ENCODE results near the gene AQP6. TPM values are rescaled to one million over a fixed set of nuclear protein-coding genes. Genes with fewer than 3 reads are reported as not detected.

AQP6 gene
- total RNA-seq, 1 experiment from 2014 or later, result 0.31 TPM

DNA sequence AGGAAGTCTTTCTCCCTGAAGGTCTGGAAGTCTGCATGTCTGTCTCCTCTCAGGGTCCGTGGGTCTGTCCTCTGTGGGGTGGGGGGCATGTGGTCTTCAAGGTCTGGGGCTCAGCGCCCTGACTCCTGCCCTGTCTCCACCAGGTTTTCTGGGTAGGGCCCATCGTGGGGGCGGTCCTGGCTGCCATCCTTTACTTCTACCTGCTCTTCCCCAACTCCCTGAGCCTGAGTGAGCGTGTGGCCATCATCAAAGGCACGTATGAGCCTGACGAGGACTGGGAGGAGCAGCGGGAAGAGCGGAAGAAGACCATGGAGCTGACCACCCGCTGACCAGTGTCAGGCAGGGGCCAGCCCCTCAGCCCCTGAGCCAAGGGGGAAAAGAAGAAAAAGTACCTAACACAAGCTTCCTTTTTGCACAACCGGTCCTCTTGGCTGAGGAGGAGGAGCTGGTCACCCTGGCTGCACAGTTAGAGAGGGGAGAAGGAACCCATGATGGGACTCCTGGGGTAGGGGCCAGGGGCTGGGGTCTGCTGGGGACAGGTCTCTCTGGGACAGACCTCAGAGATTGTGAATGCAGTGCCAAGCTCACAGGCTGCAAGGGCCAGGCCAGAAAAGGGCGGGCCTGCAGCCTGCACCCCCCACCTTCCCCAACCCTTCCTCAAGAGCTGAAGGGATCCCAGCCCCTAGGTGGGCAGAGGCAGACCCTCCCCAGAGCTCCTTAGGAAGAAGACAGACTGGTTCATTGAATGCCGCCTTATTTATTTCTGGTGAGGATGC lies 7.7 kb upstream of the AQP6 start:
- TF ChIP-seq, protein P1, sequence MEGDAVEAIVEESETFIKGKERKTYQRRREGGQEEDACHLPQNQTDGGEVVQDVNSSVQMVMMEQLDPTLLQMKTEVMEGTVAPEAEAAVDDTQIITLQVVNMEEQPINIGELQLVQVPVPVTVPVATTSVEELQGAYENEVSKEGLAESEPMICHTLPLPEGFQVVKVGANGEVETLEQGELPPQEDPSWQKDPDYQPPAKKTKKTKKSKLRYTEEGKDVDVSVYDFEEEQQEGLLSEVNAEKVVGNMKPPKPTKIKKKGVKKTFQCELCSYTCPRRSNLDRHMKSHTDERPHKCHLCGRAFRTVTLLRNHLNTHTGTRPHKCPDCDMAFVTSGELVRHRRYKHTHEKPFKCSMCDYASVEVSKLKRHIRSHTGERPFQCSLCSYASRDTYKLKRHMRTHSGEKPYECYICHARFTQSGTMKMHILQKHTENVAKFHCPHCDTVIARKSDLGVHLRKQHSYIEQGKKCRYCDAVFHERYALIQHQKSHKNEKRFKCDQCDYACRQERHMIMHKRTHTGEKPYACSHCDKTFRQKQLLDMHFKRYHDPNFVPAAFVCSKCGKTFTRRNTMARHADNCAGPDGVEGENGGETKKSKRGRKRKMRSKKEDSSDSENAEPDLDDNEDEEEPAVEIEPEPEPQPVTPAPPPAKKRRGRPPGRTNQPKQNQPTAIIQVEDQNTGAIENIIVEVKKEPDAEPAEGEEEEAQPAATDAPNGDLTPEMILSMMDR (IDR thresholded peaks at IDR 0.05), result no peak
- TF ChIP-seq, protein P2, sequence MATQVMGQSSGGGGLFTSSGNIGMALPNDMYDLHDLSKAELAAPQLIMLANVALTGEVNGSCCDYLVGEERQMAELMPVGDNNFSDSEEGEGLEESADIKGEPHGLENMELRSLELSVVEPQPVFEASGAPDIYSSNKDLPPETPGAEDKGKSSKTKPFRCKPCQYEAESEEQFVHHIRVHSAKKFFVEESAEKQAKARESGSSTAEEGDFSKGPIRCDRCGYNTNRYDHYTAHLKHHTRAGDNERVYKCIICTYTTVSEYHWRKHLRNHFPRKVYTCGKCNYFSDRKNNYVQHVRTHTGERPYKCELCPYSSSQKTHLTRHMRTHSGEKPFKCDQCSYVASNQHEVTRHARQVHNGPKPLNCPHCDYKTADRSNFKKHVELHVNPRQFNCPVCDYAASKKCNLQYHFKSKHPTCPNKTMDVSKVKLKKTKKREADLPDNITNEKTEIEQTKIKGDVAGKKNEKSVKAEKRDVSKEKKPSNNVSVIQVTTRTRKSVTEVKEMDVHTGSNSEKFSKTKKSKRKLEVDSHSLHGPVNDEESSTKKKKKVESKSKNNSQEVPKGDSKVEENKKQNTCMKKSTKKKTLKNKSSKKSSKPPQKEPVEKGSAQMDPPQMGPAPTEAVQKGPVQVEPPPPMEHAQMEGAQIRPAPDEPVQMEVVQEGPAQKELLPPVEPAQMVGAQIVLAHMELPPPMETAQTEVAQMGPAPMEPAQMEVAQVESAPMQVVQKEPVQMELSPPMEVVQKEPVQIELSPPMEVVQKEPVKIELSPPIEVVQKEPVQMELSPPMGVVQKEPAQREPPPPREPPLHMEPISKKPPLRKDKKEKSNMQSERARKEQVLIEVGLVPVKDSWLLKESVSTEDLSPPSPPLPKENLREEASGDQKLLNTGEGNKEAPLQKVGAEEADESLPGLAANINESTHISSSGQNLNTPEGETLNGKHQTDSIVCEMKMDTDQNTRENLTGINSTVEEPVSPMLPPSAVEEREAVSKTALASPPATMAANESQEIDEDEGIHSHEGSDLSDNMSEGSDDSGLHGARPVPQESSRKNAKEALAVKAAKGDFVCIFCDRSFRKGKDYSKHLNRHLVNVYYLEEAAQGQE (IDR thresholded peaks at IDR 0.05; ENCODE audit: insufficient read depth in 1 of 2, low read depth in 2 of 2, low read length in 1 of 2), result no peak
- no peak for TF ChIP-seq SIN3A (IDR thresholded peaks at IDR 0.05; ENCODE audit: borderline replicate concordance, insufficient read depth, low read depth, low read length)
- no peak for TF ChIP-seq TCF7L2 (IDR thresholded peaks at IDR 0.05; ENCODE audit: low read depth, low read length)
- no peak for TF ChIP-seq POLR2AphosphoS5 (IDR thresholded peaks at IDR 0.05; ENCODE audit: low read depth, low read length)
- Histone ChIP-seq H3K9me3 (ENCODE audit: control insufficient read depth, insufficient read depth, low read depth, low read length) (no peaks in the 10 kb centered on the region), H3K4me3 (ENCODE audit: low read depth in 2 of 2, low read length in 2 of 2) (no peak overlapping the region), H3K27me3 (ENCODE audit: control insufficient read depth, insufficient read depth, low read length) (no peaks in the 10 kb centered on the region), H3K27ac (ENCODE audit: low read length) (no peak overlapping the region), H3K36me3 (ENCODE audit: control insufficient read depth, insufficient read depth, low read length) (no peaks in the 10 kb centered on the region), H3K4me1 (ENCODE audit: control insufficient read depth, insufficient read depth, low read length) (peaks cover 23% of the 10 kb centered on the region)
- intact Hi-C loops (cut with micrococcal nuclease; ENCODE audit: unreplicated experiment), result loop anchor here (5.0 kb wide), 1 partner anchor 92 kb away; the partner anchor contains the start of gene ASIC1
- ChIA-PET POLR2A (no interaction called here), CTCF (interaction anchor here (0.5 kb wide), 1 partner anchor 125 kb away, joined by 6 read pairs; no protein-coding TSS in a partner anchor)
- no peak for DNase-seq (ENCODE audit: low read depth, low spot score)
- no TSS peak for BruUV-seq (replicated peaks)
- in situ Hi-C loops (cut with HindIII; ENCODE audit: low pct_unique_long_range_greater_than_20kb, low sequenced_read_pairs), result no loop called here
- no peak for ATAC-seq

DNA sequence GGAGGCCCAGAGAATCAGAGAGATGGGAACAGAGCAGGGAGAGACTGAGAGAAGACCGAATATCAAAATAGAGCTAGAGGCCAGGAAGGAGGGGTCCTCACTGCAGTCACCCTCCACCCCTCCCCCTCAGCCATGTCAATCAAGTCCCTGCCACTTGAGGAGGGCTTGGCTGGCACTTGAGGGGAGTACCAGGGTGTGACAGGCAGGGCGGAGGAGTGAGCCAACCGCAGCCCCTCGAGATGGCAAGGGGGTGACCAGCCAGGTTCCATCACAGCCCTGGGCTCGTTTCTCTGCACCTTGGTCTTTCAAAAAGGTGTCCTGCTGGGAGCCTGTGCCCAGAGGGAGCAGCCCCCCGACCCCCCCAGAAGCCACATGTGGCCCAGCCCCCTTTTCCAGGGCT lies 6.9 kb upstream of the AQP6 start:
- CTCF ChIA-PET, result interaction anchor here (0.5 to 2.8 kb wide), 8 partner anchors 20 to 145 kb away, joined by 3 to 30 read pairs (median 8); no protein-coding TSS in a partner anchor
- H3K4me3 ChIP-seq (ENCODE audit: low read depth in 2 of 2, low read length in 2 of 2), result no peak overlapping the region
- in situ Hi-C loops (cut with HindIII; ENCODE audit: low pct_unique_long_range_greater_than_20kb, low sequenced_read_pairs), result no loop called here
- H3K27ac ChIP-seq (ENCODE audit: low read length), result peak overlapping the region; percentile 71; the same call in 1 of the 2 replicates
- H3K36me3 ChIP-seq (ENCODE audit: control insufficient read depth, insufficient read depth, low read length), result no peaks in the 10 kb centered on the region
- DNase-seq (ENCODE audit: low read depth, low spot score), result no peak
- no peaks in the 10 kb centered on the region for H3K9me3 ChIP-seq (ENCODE audit: control insufficient read depth, insufficient read depth, low read depth, low read length)
- peaks cover 15% of the 10 kb centered on the region for H3K4me1 ChIP-seq (ENCODE audit: control insufficient read depth, insufficient read depth, low read length)
- POLR2A ChIA-PET, result no interaction called here
- no peaks in the 10 kb centered on the region for H3K27me3 ChIP-seq (ENCODE audit: control insufficient read depth, insufficient read depth, low read length)
- ATAC-seq, result no peak
- BruUV-seq (replicated peaks), result no TSS peak
- intact Hi-C loops (cut with micrococcal nuclease; ENCODE audit: unreplicated experiment), result loop anchor here (5.0 kb wide), 1 partner anchor 91 kb away; the partner anchor contains the start of gene ASIC1
- TF ChIP-seq POLR2AphosphoS5 (IDR thresholded peaks at IDR 0.05; ENCODE audit: low read depth, low read length), result no peak
- TF ChIP-seq TCF7L2 (IDR thresholded peaks at IDR 0.05; ENCODE audit: low read depth, low read length), result no peak
- no peak for TF ChIP-seq SIN3A (IDR thresholded peaks at IDR 0.05; ENCODE audit: borderline replicate concordance, insufficient read depth, low read depth, low read length)
- TF ChIP-seq, protein P2 (IDR thresholded peaks at IDR 0.05; ENCODE audit: insufficient read depth in 1 of 2, low read depth in 2 of 2, low read length in 1 of 2), result no peak
- TF ChIP-seq, protein P1 (IDR thresholded peaks at IDR 0.05), result no peak

Measured in Panc1 (cell line).